ENCODE data around the gene SDK2.

- no peak for TF ChIP-seq TAF1 (IDR thresholded peaks at IDR 0.05; ENCODE audit: borderline replicate concordance, insufficient read depth, low read length)
- no peak for TF ChIP-seq POLR2AphosphoS5 (IDR thresholded peaks at IDR 0.05; ENCODE audit: low read depth, low read length)
- no peak for TF ChIP-seq REST (IDR thresholded peaks at IDR 0.05; ENCODE audit: insufficient read depth in 1 of 2, low read depth in 2 of 2, low read length in 2 of 2)
- no peak for TF ChIP-seq SIN3A (IDR thresholded peaks at IDR 0.05; ENCODE audit: borderline replicate concordance, insufficient read depth, low read length)
- TF ChIP-seq FOXP2 (optimal IDR thresholded peaks at IDR 0.05; ENCODE audit: borderline replicate concordance, extremely low read depth, extremely low read length, insufficient read depth): no peak
These were observed 40.3 kb downstream of the SDK2 start for GRCh38 chr17:73603971-73604370.
